NCI-H82 treated with DMSO at 0.1 percent for 48 hours (cell line): ENCODE data around the gene CEP104.

Experiments used
- DNase-seq: peaks from one replicate; lab custom pipeline; 2025; ENCODE audit not compliant: unreplicated experiment; lab: John Stamatoyannopoulos, UW

CEP104 gene

DNA sequence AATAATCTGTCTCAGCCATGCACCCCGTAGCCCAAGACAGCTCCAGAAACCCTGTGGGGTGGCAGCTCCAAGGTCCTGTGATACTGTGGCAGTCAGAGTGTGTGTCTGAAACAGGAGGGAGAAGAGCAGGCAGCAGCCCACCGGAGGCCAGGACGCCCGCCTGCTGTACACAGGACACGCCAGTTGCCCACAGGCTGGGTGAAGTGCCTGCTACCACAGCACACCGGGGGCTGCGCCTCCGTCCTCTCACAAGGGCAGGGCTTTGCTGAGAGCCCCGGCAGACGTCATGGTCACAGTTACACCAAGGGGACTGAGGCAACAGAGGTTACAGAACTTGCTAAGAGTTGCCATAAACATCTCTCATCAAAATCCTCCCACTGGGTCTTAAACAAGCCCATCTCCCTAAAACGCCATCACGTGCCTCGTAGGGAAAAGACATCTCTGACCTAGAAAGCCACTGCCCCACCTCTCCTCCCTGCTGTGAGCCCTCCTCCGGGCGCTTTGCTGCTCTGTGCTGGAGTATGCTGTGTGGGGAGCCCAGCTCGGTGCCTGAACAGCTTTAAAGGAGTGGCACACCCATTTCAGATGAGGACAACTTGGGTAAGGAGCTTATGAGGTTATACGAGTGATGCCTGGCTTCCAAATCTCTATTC is 37.7 kb upstream of the CEP104 start:
- no peak for DNase-seq

DNA sequence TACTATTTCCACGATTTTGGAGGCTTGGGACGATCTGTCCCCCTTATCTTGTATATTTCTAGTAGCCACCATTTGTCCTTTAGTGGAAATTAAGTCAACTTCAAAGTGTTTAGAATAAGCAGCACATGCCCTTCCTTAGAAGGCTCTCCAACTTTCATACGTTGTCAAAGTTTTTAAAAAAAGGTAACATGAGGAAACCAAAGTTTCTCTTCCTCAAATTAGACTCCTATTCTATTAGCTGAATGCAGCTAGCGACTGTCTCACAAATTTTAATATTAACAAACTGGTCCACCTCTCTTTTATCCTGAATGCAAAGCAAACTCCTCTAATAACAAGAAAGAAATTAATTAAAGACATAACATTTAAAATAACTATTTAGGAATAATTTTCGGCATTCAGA is 36.2 kb upstream of the CEP104 start:
- DNase-seq, result no peak

DNA sequence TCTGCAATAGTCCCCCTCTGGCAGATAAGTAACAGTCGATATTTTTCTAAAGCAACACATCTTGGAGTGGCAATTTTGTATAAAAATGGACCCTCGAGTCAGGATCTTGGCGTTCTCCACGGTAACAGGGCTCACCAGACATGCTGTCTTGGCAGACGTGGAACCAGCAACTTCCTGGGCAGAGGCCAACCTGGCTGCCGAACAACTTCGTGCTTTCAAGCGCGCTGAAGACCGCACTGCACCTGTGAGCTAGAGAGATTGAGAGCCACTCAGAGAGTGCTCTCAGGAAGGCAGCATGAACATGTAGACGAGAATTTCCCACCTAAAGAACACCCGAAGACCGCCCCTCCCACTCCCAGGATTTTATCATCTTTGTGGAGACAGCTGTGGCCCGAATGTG is 35.7 kb upstream of the CEP104 start:
- no peak for DNase-seq

DNA sequence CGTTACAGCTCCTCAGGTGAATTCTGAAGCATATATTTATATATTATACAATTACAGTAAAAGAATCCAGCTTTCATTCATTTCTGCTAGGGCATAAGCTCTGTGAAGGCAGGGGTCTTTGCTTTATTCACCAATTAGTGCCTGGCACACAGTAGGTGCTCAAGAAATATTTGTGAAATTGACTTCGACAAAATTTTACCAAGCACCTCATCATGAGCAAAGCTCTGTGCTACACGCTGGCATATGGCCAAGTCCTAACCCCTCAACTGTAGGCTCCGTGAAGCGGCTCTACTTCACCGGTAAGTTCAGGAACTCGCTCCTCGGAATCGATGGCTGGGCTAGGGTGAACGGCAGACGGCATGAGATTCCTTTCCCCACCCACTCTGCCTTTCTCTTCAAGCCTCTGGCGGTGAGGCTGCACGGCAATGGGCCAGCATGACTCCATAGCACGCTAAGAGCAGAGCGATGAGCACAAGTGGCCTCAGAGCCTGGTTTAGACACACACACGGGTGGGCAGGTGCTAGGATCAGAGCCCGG is 34.4 kb upstream of the CEP104 start:
- no peak for DNase-seq

DNA sequence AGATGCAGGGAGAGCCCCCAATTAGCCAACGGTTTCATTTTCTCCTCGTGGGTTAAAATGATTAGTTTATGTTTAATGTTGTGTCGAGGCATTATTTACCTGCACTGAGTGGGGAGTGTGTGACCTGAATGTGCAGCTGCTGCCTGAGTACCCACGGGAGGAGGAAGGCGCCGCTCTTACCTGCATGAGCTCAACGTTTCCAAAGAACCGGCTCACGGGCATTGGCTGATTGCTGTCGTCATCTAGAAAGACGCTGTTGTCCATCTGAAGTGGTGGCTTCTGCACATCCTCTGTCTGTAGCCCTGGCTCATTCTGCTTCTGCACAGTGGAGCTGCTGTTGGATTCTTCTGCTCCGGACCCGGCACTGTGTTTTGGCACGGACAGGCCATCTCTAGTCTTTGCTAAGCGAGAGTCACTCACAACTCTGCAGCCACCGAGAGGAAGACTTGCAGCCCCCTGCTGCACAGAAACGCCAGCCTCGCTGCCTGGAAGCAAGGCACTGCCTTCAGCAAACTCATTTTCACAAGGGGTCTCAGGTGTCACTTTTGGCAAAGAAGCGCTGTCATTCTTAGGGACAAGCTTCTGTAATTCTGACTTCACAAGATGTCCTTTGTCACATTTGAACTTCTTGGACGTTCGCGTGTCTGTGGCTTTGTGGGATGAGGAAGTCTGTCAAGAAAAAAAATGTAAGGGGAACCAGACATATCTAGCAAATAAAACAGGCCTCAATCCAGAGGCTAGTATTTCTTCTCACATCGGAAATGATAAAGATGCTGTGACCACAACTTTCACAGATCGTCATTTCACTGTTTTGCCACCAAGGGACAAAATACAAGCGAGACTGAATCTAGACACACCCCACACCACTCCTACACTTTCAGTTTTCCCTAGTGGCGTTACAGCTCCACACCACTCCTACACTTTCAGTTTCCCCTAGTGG is 33.6 kb upstream of the CEP104 start:
- no peak for DNase-seq

DNA sequence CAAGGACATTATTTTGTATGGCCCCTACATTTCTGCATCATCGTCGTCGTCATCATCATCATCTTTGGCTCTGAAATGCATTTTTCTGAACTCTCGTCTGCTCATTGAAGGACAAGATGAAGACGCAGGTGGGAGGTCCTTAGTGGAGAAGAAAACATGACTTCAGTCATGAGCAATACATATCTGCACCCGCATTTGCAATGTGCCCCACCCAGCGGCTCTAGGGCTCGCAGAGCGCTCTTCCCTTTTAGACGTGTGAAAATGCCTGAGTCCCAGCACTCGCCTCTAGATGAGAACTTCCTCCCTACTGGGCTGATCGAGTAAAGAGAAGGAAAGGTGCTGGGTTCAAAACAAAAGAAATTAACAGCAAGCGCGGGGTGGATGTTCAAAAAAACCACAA is 32.9 kb upstream of the CEP104 start:
- DNase-seq, result no peak

DNA sequence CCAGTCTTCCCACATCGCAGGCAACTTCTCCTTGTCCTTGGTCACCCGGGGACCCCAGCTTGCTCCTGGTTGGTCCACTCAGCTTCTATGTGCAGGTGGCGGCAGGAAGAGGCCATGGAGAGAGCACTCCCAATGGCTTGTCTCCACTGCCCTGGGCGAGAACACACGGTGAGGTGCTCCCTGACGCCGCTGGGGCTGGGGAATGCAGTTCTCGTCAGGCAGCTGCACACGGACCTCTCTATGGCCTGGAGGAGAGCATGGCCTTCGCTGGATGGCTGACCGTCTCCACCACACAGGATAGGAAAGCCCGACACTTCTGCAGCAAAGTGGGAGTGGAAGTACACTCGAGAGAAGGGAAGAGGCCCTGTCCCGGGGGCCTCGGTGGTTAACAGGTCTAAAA is 31.3 kb upstream of the CEP104 start:
- no peak for DNase-seq

DNA sequence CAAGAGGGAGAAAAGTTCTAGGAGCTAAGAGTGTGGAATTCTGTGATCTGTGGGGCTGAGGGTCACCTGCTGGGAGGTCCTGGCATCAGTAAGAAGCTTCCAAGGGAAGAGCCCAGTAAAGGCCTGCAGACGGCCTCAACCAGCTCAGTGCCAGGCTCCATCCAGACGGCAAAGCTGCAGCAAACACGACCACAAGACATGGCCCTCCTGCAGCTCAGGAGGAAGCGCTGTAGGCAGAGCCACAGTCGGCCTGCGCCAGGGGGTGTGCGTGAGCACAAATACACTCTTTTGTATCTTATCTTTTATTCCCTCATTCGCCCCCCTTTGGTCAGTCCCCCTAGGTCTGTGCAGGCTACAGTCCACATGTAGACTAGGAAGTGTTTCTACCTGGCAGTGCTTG is 29.7 kb upstream of the CEP104 start:
- DNase-seq, result no peak

DNA sequence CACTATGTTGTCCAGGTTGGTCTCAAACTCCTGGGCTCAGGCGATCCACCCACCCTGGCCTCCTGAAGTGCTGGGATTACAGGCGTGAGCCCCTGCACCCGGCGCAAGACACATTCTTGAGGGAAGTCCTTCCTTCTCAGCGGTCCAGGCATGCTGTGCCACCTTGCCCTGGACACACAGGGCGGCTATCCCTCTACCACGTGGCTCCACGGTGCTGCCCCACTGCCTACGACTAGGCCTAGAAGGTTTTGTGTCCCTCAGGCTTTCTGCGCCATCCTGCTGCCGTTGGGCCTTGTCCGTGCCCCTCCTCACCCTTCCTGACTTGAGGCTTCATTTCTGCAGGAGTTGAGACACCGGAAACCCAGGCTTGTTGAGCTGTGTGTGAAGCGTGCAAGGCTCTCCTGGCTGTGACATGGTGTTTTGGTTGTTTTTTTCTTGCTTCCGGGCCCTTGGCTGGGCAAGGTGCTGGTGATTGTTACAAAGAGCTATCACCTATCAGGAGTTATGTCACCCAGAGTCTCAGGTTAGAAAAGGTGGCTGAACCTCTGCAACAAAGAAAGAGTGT is 29.2 kb upstream of the CEP104 start:
- no peak for DNase-seq

DNA sequence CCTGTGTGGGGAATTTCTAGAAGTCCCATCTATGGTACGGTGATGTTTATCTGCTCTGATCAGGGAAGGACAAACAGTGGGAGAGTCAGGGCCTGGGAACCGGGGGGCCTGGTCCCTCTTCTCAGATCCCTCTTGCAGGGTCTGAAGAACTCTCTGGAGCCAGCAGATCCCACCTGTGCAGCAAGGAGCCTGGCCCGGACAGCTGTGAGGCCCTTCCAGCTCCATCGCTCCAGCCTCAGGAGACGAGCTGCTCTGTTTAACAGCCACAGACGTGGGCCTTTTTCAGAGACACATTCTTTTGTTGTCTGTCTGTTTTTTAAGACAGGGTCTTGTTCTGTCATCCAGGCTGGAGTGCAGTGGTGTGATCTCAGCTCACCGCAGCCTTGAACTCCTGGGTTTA is 28.6 kb upstream of the CEP104 start:
- DNase-seq, result no peak

DNA sequence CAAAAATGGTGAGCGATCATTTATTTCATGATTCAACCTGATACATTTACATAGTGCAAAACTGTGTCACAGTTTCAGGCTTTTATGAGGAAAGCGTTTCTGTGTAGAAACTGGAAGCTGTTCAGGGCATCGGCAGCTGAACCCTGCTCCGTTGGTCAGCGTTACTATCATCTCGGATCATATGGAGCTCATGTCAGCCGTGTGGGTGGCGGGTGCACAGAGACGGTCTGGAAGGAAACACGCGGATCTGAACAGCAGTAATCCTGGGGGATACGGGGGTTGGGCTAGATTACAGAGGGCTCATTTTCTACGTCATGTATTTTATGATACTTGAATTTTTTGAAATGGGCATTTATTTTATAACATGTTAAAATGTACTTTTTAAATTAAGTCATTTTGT is 28.0 kb upstream of the CEP104 start:
- DNase-seq, result no peak

DNA sequence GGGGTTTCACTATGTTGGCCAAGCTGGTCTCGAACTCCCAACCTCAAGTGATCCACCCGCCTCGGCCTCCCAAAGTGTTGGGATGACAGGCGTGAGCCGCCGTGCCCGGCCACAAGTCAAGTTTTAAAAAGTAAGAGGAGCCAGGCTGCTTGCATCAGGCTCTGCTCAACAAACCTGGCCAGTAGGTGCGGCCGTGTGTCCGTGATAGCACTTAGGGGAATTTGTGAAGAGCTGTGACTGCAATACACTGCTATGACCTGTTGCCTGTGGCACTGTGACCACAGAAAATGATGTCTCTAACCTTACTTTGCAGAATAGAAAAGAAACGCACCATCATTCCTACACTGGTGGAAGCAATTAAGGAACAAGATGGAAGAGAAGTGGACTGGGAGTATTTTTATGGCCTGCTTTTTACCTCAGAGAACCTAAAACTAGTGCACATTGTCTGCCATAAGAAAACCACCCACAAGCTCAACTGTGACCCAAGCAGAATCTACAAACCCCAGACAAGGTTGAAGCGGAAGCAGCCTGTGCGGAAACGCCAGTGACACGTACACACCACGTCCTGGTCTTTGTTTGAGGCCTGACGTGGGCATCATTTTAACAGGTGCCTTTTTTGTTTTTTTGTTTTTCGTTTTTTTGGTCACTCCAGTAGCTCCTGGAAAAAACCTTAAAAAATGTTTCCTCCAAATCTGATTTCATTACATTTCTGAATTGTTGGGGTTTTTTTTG is 26.3 kb upstream of the CEP104 start:
- DNase-seq, result no peak

DNA sequence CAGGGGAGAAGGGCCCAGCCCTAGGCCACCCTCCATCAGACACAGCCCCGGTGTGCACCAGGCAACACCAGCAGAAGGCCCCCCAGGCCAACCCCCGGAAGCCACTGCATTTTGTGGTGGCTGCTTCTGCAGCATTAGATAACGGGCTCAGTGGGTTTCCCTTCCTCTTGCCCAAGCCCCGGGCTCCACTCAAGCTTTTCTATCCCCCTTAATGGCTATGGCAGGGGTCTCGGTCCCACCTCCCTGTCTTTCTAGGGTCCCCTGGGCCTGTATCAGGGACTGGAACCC is 24.1 kb upstream of the CEP104 start:
- DNase-seq, result no peak

DNA sequence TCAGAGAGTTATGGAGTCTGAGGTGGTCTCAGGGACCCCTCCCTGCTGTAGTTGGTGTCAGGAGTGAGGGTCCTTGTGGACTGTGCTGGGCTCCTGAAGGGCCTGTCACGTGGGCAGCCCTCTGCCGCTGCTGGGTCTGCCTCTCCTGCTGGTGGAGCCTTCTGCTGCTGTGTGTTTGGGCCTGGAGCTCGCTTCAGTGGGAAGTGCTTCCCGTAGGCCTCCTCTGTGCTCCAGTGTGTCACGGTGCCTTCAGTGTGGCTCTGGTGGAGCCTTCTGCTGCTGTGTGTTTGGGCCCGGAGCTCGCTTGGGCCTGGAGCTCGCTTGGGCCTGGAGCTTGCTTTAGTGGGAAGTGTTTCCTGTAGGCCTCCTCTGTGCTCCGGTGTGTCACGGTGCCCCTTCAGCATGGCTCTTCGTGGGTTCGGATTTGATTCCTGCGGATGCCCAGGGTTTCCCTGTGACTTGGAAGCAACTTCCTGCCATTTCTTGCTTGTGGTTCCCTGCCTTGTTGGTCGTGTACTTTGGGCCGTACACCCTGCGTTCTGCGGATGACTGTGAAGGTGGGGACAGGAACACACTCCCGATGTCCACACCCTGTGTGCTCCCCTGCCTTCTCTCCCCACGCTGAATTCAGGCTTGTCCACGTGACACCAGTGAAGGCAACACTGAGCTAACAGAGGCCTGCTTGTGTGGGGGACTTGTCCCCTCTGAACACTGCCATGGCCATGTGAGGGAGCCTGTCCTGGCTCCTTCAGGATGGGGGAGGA is 23.6 kb upstream of the CEP104 start:
- no peak for DNase-seq

DNA sequence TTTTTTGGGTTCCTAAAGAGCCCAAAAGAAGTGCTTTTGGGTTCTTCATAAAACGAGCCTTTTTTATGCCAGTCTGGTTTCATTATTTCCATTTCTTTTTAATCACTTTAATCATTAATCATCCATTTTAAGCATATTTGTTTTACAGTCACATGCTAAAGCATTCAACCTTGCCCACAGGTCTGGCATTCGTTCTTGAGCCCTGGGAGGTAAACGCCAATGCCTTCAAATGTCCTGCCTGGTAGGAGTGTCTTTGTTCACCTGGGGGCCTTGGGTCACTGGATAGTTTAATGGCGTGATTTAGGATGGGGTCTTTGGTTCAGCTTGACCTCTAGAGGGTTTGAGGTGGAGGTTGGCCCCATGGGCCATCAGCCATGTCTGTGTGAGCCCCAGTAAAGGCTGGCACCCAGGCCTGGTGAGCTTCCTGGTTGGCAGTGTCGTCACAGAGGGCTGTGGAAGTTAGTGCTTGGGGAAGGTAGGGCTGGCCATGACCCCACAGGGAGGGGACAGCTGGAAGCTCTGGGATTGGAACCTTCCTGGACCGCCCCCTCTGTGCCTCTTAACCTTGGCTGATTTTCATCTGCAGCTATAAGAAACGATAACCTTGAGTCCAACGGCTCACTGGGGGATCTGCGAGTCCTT is 22.9 kb upstream of the CEP104 start:
- no peak for DNase-seq

DNA sequence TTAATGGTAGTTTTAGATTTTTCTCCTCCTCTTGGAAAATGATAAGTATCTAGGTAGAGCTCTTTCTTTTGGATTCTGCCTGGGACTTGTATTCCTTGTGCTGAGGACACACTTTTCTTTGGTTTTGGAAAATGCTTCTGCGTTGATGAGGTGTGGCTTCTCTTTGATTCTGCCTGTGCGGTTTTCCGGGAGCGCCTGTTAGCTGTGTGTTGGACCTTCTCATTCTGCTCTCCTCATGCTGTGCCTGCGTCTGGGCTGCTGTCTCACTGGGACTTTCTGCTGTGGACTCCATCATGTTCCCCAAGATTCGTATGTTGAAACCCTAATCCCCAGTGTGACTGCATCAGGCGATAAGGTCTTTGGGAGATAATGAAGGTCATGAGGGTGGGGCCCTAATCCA is 22.1 kb upstream of the CEP104 start:
- no peak for DNase-seq

DNA sequence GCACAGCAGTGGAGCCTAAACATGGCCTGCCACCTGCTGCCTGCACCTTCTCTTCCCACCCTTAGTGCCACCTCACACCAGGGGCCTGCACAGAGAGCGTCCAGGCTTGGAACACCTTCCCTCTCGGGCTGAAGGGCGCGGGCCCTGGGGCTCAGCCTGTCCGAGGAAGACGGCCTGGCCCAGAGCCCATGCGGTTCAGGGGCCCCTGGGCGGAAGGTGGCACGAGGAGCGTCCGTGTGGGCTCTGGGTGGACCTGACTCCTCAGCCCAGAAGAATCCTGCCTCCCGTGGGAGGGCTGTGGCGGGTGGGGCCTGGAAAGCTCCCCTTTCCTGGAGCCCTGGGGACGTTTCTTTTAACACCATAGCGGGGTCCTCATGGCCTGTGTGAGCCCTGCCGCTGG is 19.7 kb upstream of the CEP104 start:
- no peak for DNase-seq

DNA sequence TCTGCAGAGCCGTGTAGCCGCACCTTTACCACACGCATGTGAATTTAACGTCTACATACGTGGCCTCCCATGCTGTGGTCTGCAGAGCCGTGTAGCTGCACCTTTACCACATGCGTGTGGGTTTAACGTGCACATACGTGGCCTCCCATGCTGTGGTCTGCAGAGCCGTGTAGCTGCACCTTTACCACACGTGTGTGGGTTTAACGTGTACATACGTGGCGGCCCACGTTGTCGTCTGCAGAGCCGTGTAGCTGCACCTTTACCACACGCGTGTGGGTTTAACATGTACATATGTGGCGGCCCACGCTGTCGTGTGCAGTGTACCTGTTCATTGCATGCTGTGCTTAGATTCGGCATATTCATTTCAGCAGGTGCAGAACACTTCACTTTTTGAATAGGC is 17.7 kb upstream of the CEP104 start:
- DNase-seq, result no peak

DNA sequence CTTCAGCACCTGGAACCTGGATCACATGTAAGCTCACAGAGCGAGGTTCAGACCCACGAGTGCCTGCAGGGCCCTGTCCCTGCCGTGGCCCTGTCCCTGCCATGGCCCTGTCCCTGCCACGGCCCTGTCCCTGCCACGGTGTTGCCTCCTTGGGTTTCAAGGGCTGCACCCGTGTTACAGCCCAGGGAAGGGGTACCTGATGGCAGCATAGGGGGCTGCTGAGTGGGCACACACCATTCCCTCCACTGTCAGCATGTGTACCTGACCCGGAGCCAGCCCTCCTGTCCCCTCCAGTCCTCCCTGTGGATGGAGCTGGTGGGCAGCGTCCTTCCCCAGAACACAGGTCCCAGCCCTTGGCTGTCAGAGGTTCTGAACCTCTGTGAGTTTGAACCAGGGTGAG is 15.5 kb upstream of the CEP104 start:
- no peak for DNase-seq

DNA sequence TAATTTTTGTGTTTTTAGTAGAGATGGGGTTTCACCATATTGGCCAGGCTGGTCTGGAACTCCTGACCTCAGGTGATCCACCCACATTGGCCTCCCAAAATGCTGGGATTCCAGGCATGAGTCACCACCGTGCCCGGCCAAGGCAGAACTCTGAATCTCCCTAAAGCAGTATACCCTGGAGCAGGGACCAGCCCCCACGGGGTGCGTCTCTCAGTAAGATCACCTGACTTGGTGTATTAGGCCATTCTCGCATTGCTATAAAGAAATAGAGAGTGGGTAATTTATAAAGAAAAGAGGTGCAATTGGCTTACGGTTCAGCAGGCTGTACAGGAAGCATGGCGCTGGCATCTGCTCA is 14.4 kb upstream of the CEP104 start:
- no peak for DNase-seq
